HCT116 (cell line): Measurements from ENCODE around the gene TENM4. TPM values are rescaled to one million over a fixed set of nuclear protein-coding genes. Genes with fewer than 3 reads are reported as not detected.

Source experiments
- ATAC-seq: fragments of 200-7000 bp; cut with Tn5 transposase; 2 replicates; pipeline ENCODE4 v1.9.1; 2020; ENCODE audit warnings: mild to moderate bottlenecking, moderate library complexity
- BruUV-seq: library from RNA; stranded (reverse); fragments of 400-500 nt; replicated peaks from 2 replicates; lab custom pipeline; 2021; lab: Mats Ljungman, UMichigan
- CTCF ChIA-PET: fragments of 300-600 bp; sonication (Branson Sonifier 250); formaldehyde crosslinking; loops from one replicate; lab custom pipeline; 2021; ENCODE audit warnings: antibody characterized with exemption; lab: Charles Lee
- POLR2A ChIA-PET: fragments of 300-600, 350-600 bp; sonication (Branson Sonifier 250); formaldehyde crosslinking; loops from one replicate; lab custom pipeline; 2021; ENCODE audit warnings: antibody characterized with exemption; lab: Charles Lee
- RAD21 ChIA-PET, 2 experiments: fragments of 300-600 bp; sonication (Branson Sonifier 250); formaldehyde crosslinking; loops; one replicate each; lab custom pipeline; 2023; ENCODE audit warnings: low total read pairs in 2 of 2; ENCODE audit not compliant: uncharacterized antibody in 2 of 2, unreplicated experiment in 2 of 2, low non-redundant PET in 1 of 2; lab: Charles Lee
- DNase-seq: peaks from one replicate; pipeline ENCODE4 v3.0.0-alpha.2; 2010; ENCODE audit warnings: low read depth, low spot score
- H2AFZ ChIP-seq: fragments of 200-600 bp; shearing (Covaris generic), sonication (generic); 2 replicates; pipeline ENCODE4 v1.6.1; 2017; ENCODE audit warnings: low read depth, mixed run types, mixed read lengths, antibody characterized with exemption, low read length; ENCODE audit not compliant: poor library complexity, severe bottlenecking
- H3K27ac ChIP-seq: 2 replicates; pipeline ENCODE4 v1.5.1; 2012; ENCODE audit warnings: low read depth, low read length
- H3K27me3 ChIP-seq: fragments of 200-600 bp; sonication (generic); 2 replicates; pipeline ENCODE4 v1.6.1; 2016; ENCODE audit warnings: mixed run types, low read length, mixed read lengths; ENCODE audit not compliant: insufficient read depth
- H3K36me3 ChIP-seq, 2 experiments: fragments of 200-500 bp in 1 of 2; fragments of 200-600 bp in 1 of 2; sonication (Bioruptor generic) in 1 of 2; sonication (generic) in 1 of 2; 2 replicates each; pipeline versions ENCODE4 v1.5.1 to v1.6.1; 2014 to 2016; ENCODE audit warnings: low read length in 2 of 2, inconsistent platforms in 1 of 2, mixed read lengths in 1 of 2, mixed run types in 1 of 2; ENCODE audit not compliant: insufficient read depth in 2 of 2, control insufficient read depth in 1 of 2
- H3K4me1 ChIP-seq, 2 experiments: fragments of 200-600 bp in 1 of 2; sonication (generic) in 1 of 2; 2 replicates each; pipeline versions ENCODE4 v1.5.1 to v1.6.1; 2012 to 2017; ENCODE audit warnings: low read length in 2 of 2, inconsistent platforms in 1 of 2, mild to moderate bottlenecking in 1 of 2, mixed read lengths in 1 of 2, mixed run types in 1 of 2, moderate library complexity in 1 of 2; ENCODE audit not compliant: insufficient read depth in 2 of 2, control insufficient read depth in 1 of 2
- H3K4me2 ChIP-seq: fragments of 200-600 bp; sonication (generic); 2 replicates; pipeline ENCODE4 v1.6.1; 2017; ENCODE audit warnings: mixed run types, low read length, mixed read lengths
- H3K4me3 ChIP-seq, 2 experiments: fragments of 200-600 bp in 1 of 2; sonication (generic) in 1 of 2; replicated peaks in 1 of 2; 2 replicates each; pipeline ENCODE4 v1.5.1; 2011 to 2016; ENCODE audit warnings: low read length in 2 of 2, control low read depth in 1 of 2, low read depth in 1 of 2, mild to moderate bottlenecking in 1 of 2, mixed read lengths in 1 of 2, mixed run types in 1 of 2
- H3K79me2 ChIP-seq: fragments of 200-600 bp; sonication (generic); 2 replicates; pipeline ENCODE4 v1.6.1; 2017; ENCODE audit warnings: mild to moderate bottlenecking, mixed run types, low read length, moderate library complexity, mixed read lengths; ENCODE audit not compliant: insufficient read depth
- H3K9ac ChIP-seq: fragments of 200-600 bp; sonication (generic); 2 replicates; pipeline ENCODE4 v1.6.1; 2016; ENCODE audit warnings: low read length, mixed read lengths
- H3K9me2 ChIP-seq: fragments of 200-600 bp; sonication (generic), shearing (Covaris generic); 2 replicates; pipeline ENCODE4 v1.6.1; 2017; ENCODE audit warnings: mixed run types, mild to moderate bottlenecking, moderate library complexity; ENCODE audit not compliant: insufficient read depth
- H3K9me3 ChIP-seq, 2 experiments: fragments of 200-500 bp in 1 of 2; fragments of 200-600 bp in 1 of 2; sonication (Bioruptor generic) in 1 of 2; sonication (generic) in 1 of 2; 2 replicates each; pipeline ENCODE4 v1.6.1; 2014 to 2017; ENCODE audit warnings: low read length in 2 of 2, mixed read lengths in 2 of 2, inconsistent platforms in 1 of 2, low read depth in 1 of 2, mild to moderate bottlenecking in 1 of 2, mixed run types in 1 of 2, moderate library complexity in 1 of 2; ENCODE audit not compliant: control insufficient read depth in 1 of 2, insufficient read depth in 1 of 2
- H4K20me1 ChIP-seq: fragments of 200-600 bp; sonication (generic), shearing (Covaris generic); 2 replicates; pipeline ENCODE4 v1.6.1; 2017; ENCODE audit warnings: mixed run types, mild to moderate bottlenecking, moderate library complexity; ENCODE audit not compliant: insufficient read depth
- ATF3 ChIP-seq: IDR thresholded peaks from 2 replicates; pipeline ENCODE4 v1.6.1; 2012
- JUND ChIP-seq: IDR thresholded peaks from 2 replicates; pipeline ENCODE4 v1.6.1; 2012
- MAX ChIP-seq: IDR thresholded peaks from 2 replicates; pipeline ENCODE4 v1.6.1; 2012
- POLR2A ChIP-seq: IDR thresholded peaks from 2 replicates; pipeline ENCODE4 v1.7.0; 2011; ENCODE audit warnings: borderline replicate concordance; ENCODE audit not compliant: insufficient read depth, insufficient read length; ENCODE audit errors: extremely low read depth
- SIN3A ChIP-seq: IDR thresholded peaks from 2 replicates; pipeline ENCODE4 v1.6.1; 2012; ENCODE audit warnings: low read depth
- SRF ChIP-seq: IDR thresholded peaks from 2 replicates; pipeline ENCODE4 v1.6.1; 2012; ENCODE audit warnings: low read depth
- YY1 ChIP-seq: IDR thresholded peaks from 2 replicates; pipeline ENCODE4 v1.6.1; 2011; ENCODE audit warnings: low read length, low read depth, moderate library complexity, mild to moderate bottlenecking; ENCODE audit not compliant: insufficient replicate concordance; ENCODE audit errors: extremely low read depth
- intact Hi-C: fragments of 100-400 bp; cut with micrococcal nuclease; formaldehyde crosslinking; loops from 2 replicates; pipeline ENCODE4 v1.10.0; 2022
- total RNA-seq: library from RNA; stranded (reverse); gene quantifications from one replicate; pipeline ENCODE4 v1.2.1, GENCODE V29; 2021; ENCODE audit not compliant: unreplicated experiment

TENM4 gene
- total RNA-seq, 1 experiment from 2014 or later, result 0.05 TPM

- CTCF ChIA-PET, result no interaction called here
Measured at GRCh38 chr11:79030448-79030847, 410.4 kb downstream of the TENM4 start.

GRCh38 chr11:79028225-79028624, 412.6 kb downstream of the TENM4 start:
- H3K9me3 ChIP-seq, result no peaks in the 10 kb centered on the region
- no peaks in the 10 kb centered on the region for H3K79me2 ChIP-seq
- no peaks in the 10 kb centered on the region for H3K9me2 ChIP-seq
- ATAC-seq (no peak), DNase-seq (no peak)
- no peaks in the 10 kb centered on the region for H4K20me1 ChIP-seq
- BruUV-seq, result no TSS peak
- H2AFZ ChIP-seq, result no peak overlapping the region
- no peak overlapping the region for H3K4me3 ChIP-seq
- ChIA-PET RAD21 (no interaction called here), POLR2A (no interaction called here), CTCF (no interaction called here)
- peaks cover 54% of the 10 kb centered on the region for H3K27me3 ChIP-seq
- H3K9ac ChIP-seq, result no peak overlapping the region
- no peaks in the 10 kb centered on the region for H3K4me1 ChIP-seq
- no peak overlapping the region for H3K4me2 ChIP-seq
- no peaks in the 10 kb centered on the region for H3K36me3 ChIP-seq
- H3K27ac ChIP-seq, result no peak overlapping the region
- intact Hi-C loops, result no loop called here
- no peak for TF ChIP-seq YY1
- TF ChIP-seq SRF, result no peak
- no peak for TF ChIP-seq SIN3A
- no peak for TF ChIP-seq JUND
- no peak for TF ChIP-seq ATF3

More at GRCh38 chr11:79030448-79030847, 410.4 kb downstream of the TENM4 start:
- Histone ChIP-seq H3K9ac (no peak overlapping the region), H3K9me3 (no peaks in the 10 kb centered on the region), H3K27me3 (peaks cover 59% of the 10 kb centered on the region), H3K4me2 (no peak overlapping the region), H3K36me3 (no peaks in the 10 kb centered on the region), H3K4me3 (no peak overlapping the region), H3K4me1 (no peaks in the 10 kb centered on the region), H3K9me2 (no peaks in the 10 kb centered on the region)
- DNase-seq, result no peak
- RAD21 ChIA-PET, result no interaction called here
- ATAC-seq, result no peak
- TF ChIP-seq POLR2A (no peak), MAX (no peak), SRF (no peak), YY1 (no peak), ATF3 (no peak), JUND (no peak)
- TF ChIP-seq, all 23 proteins: peak for 0
- POLR2A ChIA-PET, result no interaction called here
- no peak overlapping the region for H3K27ac ChIP-seq
- no peaks in the 10 kb centered on the region for H4K20me1 ChIP-seq
- intact Hi-C loops, result no loop called here
- no peak overlapping the region for H2AFZ ChIP-seq
- no peaks in the 10 kb centered on the region for H3K79me2 ChIP-seq
- BruUV-seq, result no TSS peak
